NOMO-1 treated with DMSO at 0.1 percent for 48 hours (cell line): ENCODE measurements around the gene HNF1A.

Source experiments
- DNase-seq: peaks from one replicate; lab custom pipeline; 2025; ENCODE audit not compliant: unreplicated experiment; lab: John Stamatoyannopoulos, UW

HNF1A gene

DNA sequence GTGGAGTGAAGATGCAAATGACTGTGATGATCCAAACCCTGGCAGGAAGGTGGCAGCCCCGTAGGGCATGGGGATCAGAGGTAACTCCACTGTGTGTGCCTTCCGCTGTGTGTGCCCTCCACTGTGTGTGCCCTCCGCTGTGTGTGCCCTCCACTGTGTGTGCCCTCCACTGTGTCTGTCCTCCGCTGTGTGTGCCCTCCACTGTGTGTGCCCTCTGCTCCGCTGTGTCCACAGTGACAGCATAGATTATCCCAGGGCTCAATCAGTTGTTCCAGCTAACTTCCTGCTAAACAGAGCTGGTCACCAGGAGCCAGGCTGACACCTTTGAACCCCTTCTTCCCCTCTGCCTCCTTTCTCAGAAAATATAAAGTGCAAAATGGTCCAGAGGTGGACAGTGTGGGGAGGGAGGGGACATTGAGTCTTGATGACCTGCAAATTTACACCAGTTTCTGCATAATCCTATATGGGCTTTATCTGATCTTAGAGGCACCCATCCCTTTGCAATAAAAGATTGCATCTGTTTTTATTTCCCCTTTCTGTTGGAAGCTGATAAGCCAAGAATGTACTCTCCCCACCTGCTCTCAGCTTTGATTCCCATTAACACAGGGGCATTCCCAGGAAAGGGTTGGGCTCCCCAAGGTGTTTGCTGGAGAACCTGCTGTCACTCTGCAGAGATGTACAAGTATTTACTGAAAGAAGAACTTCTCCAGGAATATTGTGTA, 21.6 kb upstream of the HNF1A start:
- DNase-seq = no peak

DNA sequence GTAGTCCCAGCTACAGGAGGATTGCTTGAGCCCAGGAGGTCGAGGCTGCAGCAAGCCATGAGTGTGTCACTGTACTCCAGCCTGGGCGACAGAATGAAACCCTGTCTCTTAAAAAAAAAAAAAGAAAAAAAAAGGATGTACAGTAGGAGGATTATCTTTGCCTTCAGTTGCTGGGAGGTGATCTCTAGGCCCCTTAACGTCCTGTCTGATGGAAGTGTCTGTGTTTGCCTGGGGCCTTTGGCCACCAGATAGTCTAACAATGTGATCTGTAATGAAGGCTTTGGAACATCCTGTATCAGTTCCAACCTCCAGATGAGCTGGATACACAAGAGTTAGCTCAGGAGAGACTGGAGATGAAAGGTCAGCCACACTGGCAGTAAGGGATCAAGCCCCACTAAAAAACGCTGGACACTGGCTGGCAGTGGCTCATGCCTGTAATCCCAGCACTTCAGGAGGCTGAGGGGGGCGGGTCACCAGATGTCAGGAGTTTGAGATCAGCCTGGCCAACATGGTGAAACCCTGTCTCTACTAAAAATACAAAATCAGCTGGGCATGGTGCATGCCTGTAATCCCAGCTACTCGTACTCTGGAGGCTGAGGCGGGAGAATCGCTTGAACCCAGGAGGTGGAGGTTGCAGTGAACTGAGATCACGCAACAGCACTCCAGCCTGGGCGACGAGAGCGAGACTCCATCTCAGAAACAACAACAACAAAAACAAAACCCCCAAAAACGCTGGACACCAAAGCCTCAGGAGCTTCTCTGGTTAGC, 19.0 kb upstream of the HNF1A start:
- DNase-seq = no peak

DNA sequence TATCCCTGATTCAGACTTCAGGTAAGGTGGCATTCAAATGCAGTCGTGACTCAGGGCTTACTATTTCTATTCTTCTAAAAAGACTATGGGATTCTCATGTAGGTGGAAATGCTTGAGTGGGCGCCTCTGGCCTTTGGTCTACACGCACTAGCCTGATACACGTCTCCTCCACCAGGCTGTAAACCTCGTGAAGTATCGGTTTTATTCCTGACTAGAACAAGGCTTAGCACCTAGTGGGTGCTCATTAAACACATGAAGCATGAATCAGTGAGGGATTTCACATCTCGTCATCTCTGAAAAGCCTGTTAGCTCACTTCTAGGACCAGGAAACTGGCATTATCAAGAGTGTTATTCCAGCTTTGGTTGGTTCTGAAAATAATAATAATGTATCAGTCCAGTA, 17.7 kb upstream of the HNF1A start:
- DNase-seq = no peak

DNA sequence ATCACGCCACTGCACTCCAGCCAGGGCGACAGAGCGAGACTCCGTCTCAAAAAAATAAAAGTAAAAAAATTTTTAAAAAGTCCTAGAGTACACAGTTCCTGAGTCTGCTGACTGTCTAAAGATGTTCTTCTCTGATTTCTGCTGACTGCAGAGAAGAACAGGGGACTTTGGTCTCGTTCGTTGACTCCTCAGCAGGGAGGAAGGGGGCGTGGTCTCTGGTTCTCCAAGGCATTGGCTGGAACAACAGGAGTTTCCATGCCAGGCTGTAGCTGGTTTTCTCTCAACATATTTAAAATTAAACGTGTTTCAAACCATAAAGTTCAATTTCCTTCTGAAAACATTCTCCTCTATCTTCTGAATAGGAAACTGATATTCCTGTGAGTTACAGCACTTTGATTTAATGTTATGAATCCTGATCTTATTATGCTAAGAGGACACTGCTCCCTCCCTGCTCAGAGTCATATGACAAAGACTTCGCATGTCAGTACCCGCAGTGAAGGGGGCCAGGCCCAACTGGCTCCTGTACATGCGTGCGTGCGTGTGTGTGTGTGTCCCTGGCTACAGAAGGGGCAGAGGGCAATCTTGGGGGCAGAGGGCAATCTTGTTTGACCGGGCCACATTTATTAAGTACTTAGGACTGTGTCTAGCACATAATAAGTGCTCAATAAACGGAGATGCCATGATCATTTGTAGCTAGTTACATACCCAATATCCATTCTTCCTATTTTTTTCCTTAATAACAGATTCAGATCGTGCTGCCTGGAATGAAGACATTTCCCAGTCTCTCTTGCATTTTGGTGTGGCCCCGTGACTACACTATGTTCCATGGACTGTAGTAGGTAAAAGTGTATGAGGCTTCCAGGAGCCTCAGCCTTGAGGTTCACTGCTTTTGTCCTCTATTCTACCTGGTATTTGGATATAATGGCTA, 16.5 kb upstream of the HNF1A start:
- DNase-seq = no peak

DNA sequence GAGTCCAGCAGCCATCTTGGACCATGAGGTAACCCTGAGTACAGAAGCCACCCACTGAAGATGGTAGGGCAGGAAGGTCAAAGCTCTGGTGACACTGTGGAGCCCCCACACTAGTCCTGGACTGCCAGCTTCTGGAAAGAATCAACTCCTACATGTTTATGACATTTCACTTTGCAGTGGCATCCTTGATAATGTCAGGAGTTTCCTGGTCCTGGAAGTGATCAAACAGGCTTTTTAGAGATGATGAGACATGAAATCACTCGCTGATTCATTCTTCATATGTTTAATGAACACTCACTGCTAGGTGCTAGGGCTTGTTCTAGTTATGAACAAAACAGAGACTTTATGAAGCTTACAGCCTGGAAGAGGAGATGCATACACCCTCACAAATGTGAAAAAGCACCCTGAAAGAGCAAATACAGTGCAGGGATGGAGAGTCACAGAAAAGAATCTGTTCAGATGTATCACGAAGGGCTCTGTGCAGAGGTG, 15.8 kb upstream of the HNF1A start:
- DNase-seq = no peak

DNA sequence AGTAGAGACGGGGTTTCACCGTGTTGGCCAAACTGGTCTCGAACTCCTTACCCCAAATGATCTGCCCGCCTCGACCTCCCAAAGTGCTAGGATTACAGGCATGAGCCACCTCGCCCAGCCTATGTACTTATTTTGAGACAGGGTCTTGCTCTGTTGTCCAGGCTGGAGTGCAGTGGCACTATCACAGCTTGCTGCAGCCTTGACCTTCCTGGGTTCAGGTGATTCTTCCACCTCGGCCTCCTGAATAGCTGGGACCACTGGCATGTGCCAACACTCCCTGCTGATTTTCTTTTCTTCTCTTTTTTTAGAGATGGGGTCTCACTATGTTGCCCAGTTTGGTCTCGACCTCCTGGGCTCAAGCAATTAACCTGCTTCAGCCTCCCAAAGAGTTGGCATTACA, 14.0 kb upstream of the HNF1A start:
- DNase-seq = no peak

DNA sequence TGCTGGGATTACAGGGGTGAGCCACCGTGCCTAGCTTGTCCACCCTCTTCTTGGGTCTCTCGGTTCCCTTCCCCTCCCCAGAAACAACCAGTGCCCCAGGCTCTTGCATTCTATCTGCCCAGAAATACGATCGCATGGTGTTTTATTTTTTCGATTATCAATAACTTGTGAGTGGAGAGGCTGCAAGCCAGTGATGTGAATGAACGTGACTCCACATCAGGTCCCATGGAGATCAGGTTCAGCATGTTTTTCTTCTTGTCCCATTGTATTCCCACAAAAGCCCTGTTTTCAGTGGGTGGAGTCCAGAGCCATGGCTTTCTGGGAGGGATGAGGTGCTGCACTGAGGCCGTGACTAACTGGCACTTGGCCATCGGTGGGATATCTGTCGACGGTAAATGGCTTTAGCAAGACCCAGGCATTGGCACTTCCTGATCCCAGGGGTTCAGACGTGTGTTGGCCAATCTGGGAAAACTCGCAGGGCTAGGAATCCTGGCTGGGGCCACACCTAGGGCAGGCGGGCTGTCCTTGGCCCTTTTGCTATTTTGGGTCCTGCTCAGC, 12.7 kb upstream of the HNF1A start:
- DNase-seq = no peak

DNA sequence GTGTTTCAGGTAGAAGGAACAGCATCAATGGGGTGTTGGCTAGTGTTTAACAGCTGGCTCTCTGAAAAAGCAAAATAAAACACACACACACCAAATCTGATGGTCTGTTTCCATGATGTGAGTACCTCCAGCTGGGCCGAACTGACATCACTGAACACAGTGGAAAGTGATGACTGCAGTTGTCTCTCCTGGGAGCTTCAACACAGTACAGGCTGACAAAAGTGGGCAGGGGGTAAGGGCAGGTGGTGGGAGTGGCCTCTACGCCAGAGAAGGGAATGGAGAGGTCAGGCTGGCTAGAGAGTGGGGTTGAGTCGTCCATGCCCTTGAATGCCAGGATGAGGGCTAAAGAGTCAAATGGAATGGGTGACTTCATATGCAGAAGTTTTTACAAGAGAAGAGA, 8.0 kb upstream of the HNF1A start:
- no peak for DNase-seq

DNA sequence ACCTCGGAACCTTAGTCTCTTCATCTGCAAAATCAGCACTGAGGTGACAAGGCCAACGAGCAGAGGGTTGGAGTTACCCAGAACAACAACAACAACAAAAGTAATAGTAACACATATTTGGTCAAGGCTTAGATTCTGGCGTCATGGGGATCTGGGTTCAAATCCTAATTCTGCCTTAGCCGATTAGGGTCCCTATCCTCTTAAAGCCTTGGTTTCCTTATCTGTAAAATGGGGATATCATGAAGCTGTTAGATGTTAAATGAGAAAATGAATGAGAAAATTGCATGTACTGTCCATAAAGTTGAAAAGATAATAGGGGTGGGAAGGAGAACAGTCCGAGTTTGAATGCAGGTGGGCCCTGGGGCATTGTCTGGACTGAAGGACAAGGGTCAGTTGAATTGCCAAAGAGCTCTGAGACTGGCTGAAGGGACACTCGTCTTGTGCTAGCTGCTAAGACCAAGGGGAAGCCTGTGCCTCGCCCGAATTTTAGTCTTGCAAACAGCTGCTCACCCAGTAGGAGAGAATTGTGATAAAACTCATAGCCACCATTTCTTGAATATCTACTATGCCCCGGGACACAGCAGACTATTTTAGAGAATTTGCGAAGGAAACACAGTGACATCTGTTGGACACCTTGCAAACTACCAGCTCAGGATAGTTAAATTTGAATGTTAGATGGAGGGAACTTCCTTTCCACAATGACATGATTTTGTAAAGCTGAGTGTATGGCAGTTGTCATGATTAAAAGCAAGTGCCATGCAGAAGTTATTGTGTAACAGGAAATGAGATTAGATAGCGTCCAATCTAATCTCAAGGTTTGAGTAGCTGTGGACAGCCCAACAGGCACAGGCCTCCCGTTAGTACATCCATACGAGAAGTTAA, 6.8 kb upstream of the HNF1A start:
- peak; percentile 98 for DNase-seq

DNA sequence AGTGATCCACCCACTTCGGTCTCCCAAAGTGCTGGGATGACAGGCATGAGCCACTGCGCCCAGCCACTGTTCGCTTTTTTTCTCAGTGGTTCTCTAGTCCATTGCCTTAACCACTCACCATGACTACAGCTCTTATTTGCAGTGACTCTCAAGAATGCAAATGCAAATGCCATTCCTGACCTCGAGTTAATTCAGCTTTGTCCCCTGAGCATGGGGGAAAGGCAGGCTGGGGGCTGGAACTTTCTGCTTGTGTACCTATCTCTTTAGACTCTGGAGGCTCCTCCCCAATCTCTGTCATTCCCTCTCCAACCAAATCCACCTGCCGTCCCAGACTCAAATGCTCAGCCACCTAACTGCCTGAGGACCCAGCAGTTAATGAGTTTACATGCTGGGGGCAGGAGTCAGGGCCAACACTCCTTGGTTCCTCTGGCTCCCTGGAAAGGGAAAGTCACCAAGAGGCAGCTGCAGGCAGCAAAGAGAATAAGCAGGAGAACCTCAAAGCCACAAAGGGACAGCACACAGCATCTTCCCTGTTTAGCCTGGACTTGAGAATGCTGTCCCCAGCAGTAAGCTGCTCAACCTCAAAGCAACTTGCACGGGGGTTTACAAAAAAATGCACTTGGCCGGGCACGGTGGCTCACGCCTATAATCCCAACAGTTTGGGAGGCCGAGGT, 5.3 kb upstream of the HNF1A start:
- no peak for DNase-seq

DNA sequence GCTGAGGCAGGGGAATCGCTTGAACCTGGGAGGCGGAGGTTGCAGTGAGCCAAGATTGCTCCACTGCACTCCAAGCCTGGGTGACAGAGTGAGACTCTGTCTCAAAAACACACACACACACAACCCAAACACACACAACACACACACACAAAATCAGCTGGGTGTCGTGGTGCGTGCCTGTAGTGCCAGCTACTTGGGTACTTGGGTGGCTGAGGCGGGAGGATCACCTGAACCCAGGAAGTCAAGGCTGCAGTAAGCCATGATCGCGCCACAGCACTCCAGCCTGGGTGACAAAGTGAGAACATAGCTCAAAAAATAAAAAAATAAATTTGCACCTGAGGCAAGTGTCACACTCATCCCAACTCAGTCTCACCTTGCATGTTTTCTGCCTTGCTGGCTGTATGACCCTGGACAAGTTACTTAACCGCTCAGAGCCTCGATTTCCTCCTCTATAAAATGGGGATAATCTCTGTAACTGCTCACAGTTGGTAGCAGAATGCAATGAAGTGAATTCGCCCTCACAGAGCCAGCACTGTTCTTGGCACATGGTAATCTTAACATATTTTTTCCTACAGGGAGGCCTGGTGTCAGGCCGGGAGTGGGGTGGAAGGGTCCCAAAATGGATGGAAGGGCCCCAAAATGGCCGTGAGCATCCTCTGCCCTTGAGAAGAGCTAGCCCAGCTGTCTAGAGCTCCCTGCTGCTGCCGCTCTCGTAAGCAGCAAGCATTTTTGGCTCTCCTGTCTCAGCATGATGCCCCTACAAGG, 630 bp upstream of the HNF1A start:
- DNase-seq = no peak

DNA sequence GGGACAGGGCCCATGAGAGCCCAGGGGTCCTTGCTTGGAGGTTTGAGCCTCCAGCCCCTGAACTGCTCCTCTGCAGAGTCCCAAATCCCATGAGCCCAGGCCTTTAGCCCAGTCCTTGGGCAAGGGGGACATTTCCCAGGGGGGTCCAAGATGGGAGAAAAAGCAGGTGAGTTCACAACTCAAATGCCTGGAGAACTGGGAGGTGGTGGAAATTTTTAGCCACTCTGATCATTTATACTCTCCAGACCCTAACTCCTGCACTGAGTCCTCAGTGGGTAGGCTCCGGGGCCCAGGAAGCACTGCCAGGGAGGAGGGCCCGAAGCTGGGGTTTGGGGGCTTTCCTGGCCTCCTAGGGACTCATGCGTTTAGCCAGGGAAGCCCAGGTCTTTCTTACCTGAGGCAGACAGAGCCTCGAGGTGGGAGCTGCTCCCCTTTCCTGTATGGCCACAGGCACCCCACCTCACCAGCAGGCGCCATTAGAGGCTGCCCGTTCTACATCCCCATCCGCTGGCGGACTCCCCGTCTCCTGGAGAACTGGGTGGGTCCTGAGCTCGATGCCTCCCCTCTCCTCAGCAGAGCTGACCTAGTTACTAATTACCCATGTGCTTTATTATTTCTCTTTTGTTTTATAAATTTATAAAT, 998 bp downstream of the HNF1A start:
- no peak for DNase-seq

DNA sequence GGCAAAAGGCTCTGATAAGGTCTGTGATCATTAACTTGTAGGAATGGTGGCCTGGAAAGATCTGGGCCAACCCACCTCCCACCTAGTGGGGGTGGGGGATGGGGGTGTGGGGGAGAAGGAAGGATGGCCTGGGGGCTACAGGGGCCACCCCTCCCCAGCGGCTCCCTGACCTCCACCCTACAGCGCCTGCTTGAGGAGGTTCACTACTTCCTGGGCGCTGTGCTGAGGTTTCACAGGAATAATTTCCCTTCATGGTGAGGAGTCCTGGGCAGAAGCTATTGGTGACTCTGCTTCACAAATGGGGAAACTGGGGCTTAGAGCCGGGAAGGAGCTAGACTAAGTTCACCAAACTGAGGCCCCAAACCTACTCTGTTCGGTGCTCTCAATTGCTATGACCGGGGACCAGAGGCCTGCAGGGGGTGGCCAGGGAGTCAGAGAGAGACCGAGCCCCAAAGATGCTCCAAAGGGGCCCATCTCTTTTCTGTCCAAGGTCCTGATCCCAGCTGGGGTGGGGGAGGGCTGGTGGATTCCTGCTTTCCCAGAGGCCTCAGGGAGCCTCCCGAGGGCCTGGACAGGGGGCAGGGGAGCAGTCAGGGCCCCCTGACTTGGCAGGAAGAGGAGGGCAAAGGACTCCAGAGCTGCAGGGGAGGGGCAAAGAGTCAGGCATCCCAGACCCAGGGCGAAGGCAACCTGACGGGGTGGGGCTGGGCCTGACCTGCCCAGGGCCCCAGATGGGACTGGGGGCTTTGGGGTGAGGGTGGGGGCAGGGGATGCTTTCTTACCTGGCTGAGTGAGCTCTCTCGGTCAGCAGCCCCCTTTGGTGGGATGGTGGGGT, 1.7 kb downstream of the HNF1A start:
- DNase-seq = no peak

DNA sequence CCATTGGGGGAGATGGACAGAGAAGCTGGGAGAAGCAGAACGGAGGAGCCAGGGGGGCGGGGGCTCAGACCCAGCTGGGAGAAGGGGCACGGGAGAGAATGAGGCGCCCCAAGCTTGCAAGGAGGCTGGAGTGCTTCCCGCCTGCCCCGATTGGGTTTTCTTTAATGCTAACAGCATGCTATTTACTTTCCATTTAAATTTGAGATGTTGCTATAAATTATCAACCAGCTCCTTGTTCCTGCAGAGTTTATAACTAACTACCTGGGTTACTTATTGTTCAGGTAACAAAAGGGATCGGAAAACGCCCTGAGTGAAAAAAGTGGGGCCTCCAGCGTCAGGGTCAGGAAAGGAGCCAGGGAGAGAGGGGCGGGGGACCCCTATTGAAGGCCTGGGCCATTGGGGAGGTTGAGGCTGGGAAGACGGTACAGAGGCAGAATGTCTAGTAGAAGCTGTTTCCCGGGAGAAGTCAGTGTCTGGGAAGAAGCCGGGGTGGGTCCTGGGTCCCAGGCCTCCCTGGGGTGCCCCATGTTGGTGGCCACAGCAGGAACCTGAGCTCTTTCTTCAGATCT, 2.5 kb downstream of the HNF1A start:
- DNase-seq = no peak

DNA sequence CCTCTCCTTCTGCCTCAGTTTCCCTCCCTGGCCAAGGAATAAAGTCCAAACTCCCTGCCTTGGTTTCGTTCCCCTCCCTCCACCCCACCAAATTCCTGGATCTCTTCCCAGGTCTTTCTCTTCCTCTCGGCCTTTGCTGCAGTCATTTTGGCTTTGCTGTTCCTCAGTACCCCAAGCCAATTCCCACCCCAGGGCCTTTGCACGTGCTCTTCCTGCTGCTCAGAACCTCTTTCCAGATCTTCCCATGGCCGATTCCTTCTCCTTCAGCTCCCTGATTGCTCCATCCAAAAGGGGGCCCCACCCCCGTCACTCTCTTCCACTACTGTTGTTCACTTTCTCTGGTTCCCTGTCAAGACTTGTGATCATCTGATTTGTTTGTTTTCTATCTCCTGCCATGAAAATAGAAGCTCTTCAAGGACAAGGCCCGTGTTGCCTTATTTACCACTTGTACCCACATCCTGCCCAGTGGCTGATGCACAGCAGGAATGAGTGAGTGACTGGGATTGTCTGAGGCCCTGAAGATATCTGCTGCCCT, 3.1 kb downstream of the HNF1A start:
- DNase-seq = no peak

DNA sequence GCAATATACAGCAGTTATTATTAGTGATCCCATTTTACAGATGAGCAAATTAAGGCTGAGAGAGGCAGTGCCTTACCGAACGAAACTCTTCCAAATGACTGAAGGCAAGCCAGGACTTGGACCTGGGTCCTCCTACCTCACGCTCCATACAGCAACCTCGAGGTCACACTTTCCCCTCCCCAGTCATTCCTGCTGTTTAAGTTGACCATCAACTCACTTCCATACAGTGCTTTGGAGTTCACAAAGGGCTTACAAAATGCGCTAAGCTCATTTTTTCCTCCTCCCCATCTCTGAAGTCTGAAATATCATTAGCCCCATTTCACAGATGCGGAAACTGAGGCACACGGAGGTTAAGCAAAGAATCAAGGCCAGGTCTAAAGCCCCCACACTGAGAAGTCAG, 4.3 kb downstream of the HNF1A start:
- DNase-seq = no peak

DNA sequence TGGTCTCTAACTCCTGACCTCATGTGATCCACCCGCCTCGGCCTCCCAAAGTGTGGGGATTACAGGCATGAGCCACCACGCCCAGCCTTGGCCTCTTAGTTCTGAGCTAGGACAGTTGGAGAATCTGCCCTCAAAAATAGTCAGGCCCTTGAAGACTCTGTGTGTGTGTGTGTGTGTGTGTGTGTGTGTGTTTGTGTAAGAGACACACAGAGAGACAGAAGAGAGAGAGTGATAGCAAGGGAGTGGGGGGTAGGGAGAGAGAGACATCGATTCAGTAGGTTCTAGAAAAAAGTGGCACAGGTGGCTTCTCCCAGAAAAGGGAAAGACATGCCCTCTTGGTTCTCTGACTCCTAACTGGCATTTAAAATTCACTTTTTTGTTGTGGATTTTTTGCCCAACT, 5.4 kb downstream of the HNF1A start:
- DNase-seq = no peak
